Activated CD4-positive, CD25-positive, alpha-beta regulatory T cell treated with anti-CD3 and anti-CD28 coated beads, Interleukin-2, amount 50 U/mL, for 72 hours (primary cell): Measurements from ENCODE around the gene DCBLD2.

Source experiments
- DNase-seq: peaks from one replicate; pipeline ENCODE4 v3.0.0; 2021

DCBLD2 gene

DNA sequence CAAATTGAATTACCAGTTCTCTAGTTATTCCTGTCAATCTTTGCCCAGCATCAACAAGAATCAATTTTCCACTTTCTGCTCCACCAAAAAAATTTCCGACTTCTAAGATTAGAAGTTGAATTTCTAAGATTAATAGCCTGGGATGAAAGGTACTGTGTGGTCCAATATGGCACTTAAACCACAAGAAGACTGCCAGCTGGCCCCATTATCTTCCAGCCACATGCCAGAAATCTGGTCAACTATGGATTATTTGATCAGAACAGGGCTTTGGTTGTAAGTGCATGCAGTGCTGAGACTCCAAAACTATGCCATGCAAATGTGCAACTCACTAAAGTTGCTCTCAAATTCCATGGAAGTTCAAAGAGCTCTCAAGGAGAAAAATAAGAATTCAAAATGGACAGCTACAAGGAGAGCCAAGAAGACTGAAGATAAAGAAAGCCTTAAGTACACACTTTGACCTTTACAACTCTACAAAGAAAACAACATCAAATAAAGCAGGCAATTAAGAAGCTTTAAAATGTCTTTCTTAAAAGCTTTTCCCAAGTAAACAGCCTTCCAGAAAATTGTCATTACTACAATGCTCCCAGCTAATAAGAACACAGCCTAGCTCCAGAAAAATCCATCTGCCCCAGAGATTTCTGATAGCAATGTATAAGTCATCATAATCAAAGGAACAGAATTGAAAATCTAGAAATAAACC, 74.1 kb downstream of the DCBLD2 start:
- no peak for DNase-seq

DNA sequence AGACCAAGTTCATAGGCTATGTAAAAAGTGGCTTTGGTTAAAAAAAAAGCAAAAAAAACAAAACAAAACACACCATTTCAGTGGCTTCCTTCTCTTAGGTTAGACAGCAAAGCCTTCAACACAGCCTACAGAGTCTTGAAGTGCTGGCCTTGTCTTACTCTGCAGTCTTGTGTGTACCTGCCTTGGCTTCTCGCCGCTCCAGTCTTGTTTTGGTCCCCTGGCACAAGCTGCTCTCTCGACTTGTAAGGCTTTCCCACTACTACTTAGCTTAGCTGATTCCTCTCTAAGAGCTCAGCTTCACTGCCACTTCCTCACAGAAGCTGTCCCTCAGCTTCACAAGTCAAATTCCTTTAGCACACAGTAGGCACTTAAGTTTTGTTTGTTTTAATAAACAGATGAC, 75.4 kb downstream of the DCBLD2 start:
- DNase-seq: no peak

DNA sequence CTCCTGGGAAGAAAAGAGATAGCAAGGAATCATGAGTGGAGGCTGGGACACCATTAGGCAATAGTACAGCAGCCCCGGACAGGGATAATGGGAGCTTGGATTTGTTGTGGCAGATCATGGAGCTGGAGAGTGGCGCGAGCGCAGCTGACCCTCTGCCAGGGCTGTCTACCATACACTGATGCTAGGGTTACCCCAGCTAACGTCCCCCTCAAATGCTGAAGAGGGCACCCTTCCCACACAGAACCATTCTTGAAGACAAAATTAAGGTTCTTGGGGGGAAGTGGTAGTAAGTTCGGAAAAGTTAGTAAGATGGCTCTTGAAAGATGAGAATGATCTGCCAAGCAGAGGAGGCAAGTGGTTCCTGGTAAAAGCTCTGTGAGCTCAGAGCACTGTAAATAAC, 77.2 kb downstream of the DCBLD2 start:
- no peak for DNase-seq

DNA sequence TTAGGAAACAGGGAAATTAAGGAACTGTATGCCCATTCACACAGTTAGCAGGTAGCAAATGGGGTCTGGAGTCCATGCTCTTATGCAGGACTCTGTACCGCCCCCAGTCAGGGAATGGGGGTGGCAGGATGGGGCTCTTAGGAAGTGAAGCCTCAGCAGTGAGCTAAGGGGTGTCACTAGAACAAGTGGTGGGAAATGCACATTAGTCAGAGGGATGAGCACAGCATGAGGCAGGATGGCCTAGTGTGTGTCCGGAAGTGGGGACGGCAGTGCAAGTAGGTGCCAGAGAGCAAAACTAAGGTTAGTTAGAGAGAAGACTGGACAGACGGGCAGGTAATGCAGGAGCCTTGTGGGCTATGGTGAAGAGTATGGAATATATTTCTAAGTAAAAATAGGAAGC, 77.7 kb downstream of the DCBLD2 start:
- no peak for DNase-seq

DNA sequence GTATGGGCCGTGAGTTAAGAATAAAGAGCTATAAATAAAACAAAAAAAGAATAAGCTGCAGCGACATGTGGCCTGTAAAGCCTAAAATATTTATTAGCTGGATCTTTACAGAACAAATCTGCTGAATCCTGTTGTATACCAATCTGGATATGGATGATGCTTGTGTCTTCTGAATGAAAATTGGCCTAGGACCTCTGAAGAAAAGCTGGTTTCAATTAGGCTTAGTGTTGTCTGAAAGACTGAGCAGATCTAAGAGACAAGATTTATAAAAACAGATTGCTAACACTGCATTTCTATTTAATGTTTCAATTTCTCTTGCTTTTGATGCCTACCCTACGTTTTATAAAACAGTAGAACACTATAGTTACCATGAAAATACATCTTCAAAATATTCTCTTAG, 80.4 kb downstream of the DCBLD2 start:
- DNase-seq: no peak

DNA sequence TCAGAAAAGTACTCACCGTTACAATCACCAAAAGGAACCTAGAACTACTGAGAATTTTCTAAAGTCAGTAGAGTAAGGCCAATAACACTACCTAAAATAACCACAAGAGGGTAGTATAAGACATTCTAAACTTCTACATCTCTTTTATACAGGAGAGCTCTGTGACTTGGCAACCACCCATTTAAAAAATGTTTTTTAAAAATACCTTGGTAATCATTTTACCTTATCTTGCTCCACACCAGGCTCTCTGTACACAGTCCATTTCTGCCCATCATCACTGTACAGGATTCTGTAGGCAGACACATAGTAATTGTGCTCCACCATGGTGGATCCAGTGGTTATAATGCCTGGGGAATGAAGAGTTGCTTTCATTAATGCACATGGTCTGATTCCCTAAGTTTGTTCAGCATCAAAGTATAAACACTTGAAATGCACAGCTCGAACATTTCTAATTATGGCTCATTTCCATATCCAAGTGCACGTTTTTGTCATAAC, 83.9 kb downstream of the DCBLD2 start:
- DNase-seq: no peak

DNA sequence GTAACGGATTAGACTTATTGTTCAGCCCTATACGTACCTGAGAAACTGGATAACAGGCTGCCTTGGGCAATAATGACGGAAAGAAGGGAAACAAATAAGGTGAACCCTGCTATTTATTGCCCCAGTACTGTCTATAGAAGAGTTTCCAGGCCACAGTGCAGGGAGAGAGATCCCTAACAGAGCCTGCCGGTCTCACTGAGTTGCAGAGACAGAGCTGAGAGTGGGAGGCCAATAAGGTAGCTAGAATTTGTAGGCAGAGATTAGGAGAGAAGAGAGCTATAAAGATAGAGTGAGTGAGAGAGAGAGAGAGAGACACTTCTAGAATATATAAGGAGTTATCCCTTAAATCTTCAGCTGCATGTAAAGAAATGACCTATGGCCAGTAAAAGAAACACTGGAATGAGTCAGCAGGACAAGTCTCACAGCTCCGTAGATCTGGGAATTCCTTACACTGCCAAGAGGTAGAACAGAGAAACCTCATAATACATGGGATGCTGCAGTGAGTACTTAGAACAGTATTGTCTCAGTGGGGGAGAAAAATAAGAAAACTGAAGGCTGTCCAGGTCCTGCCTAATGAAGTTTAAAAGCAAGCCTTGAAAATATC, 86.6 kb downstream of the DCBLD2 start:
- DNase-seq: no peak

DNA sequence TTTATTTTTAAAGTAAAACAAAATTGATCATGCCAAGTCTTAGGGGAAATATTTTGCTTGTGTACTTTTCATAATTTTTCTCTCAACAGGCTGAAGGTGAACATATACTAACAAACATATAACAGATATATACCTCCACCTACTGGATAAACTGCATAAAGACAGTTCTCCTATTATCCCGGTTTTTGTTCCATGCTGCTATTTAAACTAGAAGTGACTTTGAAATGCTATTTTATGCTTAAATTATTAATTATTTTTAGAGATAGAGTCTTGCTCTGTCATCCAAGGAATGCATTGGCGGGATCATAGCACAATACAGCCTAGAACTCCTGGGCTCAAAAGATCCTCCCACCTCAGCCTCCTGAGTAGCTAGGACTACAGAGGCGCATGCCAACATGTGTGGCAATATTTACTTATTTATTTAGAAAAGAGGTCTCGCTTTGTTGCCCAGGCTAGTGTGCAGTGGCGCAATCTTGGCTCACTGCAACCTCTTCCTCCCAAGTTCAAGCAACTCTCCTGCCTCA, 88.6 kb downstream of the DCBLD2 start:
- DNase-seq: no peak

DNA sequence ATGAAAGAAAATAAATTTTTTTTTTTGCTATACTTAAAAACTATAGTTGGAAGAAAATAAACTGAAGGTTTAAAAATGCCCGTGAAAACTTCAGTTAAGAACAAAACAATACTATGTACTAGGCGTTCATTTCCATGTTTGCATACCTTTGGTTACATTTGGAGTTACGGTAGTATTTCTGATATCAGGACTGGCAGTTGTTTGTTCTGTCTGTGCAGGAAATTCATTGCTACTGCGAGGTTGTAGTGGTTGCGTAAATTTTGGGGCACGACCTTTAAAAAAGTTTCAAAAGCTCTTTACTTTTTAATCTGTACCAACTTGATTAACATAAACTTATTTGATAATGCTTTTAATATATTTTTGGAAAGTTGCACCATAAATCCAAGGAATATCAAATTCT, 90.4 kb downstream of the DCBLD2 start:
- DNase-seq: no peak

DNA sequence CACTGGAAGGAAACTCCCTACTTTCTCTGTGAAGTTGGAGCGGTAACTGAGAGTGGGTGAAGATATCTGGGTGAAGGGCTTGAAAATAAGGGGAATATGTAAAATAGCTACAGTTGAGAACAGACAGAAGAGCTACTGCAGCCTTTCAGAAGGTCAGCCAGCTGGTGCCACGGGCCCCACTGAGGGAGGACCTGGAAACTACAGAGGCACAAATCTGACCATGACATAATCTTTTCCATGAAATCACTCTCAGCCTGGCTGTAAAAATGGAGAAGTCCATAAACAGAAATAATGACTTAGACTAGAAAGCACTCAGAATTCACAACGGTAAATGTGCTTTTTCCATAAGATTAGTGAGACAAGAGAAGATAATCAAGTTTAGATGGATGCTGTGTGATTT, 91.9 kb downstream of the DCBLD2 start:
- DNase-seq: no peak

DNA sequence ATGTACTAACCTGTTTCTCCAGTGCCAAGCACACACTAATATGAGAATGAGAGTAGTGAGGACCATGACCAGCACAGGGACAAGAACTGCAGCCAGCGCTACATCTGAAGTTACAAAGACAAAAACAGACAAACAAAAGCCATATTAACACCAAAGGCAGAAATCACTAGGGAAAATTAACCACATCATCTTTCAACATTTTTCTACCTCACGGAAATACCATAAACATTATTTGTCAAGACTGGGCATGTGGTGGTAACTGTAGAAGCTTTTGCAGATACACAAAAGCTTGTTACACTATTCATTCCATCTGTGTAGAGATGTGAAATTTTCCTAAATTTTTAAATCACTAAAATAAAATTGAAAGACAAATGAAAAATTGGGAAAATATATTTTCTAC, 93.4 kb downstream of the DCBLD2 start:
- DNase-seq: no peak

DNA sequence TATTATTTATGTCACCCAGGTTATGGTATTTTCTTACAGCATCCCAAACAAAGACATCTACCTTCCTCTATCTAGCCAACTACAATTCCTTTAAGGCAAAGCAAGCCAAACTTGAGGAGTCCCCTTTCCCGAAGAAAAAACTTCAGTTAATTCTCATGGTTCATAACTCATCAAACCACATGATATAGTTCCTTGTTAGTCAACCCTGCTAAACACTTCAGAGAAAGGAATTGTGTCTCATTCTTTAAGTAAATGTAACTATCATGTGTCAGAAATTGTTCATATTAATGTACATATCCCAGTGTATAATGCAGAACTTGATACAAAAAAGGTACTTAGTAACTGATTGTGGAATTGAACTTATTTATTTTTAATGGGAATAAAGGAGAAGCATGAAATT, 93.9 kb downstream of the DCBLD2 start:
- no peak for DNase-seq

DNA sequence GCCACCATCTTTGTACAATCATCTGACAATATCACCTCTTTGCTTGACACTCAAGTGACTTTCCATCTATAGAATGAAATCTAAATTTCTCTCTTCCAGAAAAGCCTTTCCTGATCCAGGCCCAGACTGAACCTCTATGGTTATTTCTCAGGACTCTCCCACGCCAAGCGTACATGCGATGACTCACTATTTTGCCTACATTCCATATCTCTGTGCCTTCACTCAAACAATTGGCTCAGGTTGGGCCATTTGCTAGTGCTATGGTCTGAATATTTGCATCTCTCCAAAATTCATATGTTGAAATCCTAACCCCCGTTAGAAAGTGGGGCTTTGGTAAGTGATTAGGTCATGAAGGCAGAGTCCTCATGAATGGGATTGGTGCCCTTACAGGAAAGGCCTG, 94.5 kb downstream of the DCBLD2 start:
- no peak for DNase-seq

DNA sequence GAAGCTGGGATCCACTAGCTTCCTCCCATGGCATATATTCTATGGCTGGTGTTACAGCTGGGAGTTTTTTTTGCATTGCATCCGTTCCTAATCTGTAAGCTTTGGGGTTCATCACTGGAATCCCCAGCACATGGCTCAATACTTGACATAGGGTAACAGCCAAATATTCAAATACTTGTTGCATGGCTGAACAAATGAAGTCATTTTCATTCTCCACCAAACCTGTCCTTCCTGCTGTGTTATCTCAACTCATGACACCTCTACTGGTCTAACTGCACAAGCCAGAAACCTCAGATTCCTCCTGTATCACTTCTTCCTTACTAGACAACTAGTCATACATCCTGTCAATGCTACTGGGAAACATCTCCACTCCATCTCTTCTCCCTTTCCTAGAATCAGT, 95.0 kb downstream of the DCBLD2 start:
- no peak for DNase-seq

DNA sequence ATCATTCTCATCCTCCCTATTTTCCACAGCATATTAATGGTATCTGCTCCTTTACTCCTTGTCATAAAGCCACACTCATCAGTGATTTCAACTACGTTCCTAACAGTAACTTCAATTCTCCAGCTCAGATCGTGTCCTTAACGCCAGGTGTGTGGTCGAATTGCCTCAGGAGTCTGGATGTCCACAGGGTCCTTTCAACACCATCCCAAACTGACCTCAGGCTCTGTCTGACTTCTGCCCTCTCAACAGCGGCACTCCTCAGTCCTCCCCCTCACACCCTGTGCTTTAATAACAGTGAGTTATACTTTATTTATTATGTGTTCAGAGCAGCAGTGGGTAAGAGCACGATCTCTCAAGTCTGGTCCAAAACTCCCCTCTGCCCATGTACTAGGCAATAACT, 95.9 kb downstream of the DCBLD2 start:
- DNase-seq: no peak

DNA sequence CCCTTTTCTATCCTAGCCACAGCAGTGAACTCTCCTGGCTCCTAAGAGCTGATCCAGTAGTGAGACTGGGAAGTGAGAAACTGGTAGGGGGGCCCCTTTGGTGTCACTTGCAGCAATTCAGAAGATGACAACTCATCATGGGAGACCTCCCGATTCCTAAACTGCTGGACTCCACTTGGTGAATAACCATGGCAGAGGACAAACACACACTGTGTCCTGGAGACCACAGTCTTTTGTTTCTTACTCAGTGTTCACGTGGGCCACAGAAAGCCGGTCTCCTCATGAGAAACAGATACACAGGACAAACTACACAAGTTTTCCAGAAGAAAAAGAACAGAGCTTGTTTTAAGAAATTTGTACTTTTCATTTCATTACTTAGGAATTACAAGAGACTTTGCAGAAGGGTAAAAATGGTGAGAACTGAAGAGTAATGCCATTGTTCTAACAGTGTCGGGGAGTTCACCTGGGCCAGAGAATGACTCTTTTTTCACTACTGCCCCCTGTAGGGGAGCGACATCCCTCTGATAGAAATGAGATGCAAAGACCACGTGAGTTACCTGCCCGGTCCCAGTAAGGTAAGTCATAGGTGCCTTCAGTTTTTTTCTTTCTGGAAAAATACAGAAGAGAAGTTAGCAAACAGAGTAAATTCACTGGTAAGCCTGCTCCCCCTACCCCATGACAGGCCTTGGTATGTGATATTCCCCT, 100.3 kb downstream of the DCBLD2 start:
- no peak for DNase-seq

DNA sequence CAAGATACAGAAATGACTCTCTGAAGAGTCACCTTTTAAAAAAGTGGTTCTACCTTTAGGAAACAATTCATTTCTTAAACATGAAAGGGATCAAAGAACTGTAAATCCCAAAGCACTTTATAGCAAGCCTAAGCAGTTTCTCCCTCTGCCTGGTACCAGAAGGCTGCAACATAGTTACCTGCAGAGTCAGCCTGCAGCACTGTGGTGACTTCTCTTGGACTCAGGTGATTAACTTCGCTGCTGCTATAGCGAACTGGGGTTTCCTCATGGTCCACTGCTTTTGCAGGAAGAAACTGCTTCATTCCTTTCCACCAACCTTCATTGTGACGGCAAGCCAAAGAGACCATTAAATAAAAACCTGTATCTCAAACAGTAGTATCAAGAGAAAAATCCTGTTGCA, 101.1 kb downstream of the DCBLD2 start:
- no peak for DNase-seq

DNA sequence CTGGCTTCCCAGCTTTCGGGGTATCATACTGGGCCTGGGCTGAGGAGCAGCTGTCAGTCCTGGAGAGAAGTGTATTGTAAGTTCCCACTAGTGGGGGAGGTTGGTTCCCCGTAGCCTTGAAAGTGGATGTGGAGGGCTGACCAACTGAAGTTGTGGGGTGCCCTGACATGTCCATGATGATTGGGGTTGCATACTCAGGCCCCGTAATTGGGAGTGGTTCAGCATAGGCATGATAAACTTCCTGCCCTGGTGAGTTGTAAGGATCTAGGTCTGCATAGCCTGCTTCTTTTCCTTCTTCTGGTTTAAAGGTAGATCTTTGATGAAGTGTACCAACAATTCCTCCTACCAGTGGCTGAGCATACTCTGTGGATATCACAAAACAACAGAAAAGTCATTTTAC, 102.0 kb downstream of the DCBLD2 start:
- DNase-seq: no peak

DNA sequence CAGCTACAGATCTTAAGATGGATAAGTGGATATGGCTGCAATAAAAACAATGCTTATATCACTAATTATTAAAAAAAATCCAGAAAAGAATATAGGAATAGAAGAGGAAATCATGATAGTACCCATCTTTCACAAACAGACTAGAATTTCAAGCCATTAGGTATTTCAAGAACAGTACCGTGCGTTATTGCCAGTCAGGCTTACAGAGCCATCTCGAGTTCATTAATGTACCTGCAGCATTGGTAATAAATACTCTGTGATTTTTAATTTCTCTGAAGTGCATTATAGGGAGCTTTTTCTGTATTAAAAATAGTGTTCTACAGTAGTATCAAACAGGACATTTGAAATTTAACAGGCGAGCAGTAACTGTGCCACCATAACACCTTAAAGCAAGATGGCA, 102.7 kb downstream of the DCBLD2 start:
- DNase-seq: no peak

DNA sequence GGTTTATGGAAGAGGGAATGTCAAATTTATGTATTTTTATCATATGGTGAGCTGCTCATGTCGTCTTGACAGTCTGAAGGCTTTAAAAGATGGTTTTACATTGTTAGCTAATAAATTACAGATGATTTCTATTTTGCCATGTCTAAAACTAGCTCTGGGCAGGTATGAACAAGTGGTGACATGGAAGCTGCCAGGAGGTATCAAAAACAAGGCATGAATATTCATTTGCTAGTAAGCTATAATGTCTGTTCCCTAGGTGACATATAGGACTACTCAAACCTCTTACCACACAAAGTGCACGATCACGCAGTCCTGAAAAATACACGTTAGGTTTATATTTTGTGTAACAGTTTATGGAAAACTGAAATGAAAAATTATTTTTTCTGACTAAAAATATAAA, 103.6 kb downstream of the DCBLD2 start:
- DNase-seq: no peak

DNA sequence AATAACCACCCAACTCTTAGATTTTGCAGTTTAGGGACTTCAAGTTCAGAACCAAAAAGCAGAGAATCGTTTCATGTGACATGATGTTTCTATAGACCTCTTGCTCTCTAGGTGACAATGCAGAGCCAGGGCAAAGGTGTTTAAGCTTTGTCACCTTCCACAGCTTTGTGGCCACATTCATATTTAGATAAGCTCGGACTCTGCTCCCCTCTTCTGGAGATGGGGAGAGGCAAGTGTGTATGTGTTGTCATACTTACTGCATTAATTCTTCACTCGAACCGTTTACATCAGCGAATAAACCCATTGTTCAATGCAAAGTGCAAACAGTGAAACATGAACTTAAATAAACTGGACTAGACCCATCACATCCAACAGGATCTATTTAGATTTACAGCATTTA, 105.2 kb downstream of the DCBLD2 start:
- DNase-seq: no peak

DNA sequence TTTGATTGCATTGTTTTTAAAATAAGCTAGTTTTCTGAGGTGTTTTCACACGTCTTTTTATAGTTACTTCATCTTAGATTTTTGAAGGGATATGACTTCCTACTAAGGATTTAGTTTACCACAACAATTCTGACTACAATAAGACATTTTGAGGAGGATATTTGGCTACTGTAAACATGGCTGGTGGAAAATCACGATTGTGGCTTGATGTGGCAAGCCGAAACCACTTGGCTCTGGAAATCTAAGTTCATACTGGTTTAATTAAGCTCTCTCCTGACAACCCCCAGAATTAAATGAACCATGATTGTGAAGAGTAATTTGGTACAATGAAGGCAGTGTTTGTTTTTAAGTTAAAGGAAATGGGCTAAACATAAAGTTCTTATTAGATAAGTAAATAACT, 107.5 kb downstream of the DCBLD2 start:
- no peak for DNase-seq

DNA sequence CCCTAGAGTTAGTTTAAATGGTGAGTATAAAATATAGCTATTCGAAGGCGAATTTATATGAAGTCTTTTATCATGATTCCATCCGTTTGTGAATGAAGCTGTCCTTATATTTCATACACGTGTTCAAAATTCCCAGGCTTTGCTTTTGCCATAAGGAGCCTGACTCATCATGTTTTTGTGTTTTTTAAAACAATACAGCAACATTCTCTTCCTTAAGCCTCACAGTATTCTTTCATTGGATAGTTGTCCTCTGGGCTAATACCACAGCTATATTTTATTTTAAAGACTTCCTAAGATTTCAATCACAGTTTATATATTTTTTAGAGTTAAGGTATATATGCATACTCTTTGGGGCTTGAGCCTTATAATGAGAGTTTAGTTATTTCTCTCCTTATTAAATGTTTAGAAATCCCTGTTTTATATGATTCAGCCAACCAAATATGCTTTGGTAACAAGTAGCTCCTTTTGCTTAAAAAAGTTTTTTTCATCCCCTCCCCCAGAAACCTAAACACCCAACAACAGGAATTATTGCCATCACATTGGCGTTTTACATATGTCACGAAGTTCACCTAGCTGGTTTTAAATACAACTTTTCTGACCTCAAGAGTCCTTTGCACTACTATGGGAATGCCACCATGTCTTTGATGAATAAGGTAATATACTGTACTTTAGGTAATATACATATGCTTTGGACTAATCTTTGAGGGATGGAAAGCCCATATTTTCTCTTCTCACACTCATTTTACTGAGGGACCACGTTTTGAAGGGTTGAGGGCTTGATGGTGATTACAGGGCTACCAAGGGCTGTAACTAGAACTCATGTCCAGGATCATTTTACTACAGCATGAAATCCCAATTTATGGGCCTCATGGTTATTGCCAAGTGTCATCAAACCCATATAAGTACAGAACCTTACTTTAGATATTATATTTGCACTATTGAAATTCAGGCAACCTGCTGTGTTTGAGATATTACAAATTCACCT, 109.9 kb downstream of the DCBLD2 start:
- no peak for DNase-seq
